GM19023 (cell line): ENCODE results near the gene SH3RF3.

Experiments
- ATAC-seq: cut with Tn5 transposase; IDR thresholded peaks from one replicate; pipeline ENCODE4 v1.9.1; 2021; ENCODE audit warnings: mild to moderate bottlenecking, moderate library complexity; ENCODE audit not compliant: unreplicated experiment

The SH3RF3 gene

DNA sequence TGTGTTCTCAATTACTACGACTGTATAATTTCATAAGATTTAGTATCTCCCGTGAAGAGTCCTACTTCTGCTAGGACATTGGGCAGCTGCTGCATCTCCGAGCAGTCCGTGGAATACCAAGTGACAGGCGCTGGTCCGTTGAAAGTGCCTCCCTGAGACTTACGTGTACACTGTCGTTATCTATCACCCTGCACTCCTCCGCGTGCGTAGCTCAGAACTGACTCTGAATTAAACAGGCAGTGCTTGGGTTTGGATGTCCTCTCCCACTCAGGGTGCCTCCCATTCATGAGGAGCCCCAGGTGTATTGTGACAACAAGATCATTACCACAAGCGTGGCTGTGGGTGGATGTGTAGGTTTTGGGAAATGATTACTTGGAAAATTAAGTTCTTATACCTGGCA lies 148.4 kb downstream of the SH3RF3 start:
- no peak for ATAC-seq

GRCh38 chr2:109279243-109279860 lies 150.3 kb downstream of the SH3RF3 start:
- ATAC-seq: no peak

DNA sequence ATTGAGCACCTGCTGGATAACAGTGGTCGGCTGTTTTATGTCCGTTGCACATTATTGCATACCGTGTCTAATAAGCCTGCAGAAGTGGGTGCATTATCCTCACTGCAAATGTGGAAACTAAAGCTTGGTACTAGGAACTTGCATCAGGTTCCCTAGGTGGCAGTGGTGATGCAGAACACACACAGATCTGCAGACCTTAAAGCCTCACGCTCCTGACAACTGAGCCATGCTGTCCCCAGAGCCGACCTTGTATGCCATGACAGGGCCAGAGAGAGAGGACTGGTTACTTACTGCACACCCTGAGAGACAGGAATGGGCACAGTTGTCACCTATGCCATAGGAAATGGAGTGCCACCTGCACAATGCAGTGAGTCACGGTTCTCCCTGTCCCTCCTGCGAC lies 151.8 kb downstream of the SH3RF3 start:
- ATAC-seq: no peak

- no peak for ATAC-seq
These were observed 153.4 kb downstream of the SH3RF3 start for GRCh38 chr2:109282360-109282759.

DNA sequence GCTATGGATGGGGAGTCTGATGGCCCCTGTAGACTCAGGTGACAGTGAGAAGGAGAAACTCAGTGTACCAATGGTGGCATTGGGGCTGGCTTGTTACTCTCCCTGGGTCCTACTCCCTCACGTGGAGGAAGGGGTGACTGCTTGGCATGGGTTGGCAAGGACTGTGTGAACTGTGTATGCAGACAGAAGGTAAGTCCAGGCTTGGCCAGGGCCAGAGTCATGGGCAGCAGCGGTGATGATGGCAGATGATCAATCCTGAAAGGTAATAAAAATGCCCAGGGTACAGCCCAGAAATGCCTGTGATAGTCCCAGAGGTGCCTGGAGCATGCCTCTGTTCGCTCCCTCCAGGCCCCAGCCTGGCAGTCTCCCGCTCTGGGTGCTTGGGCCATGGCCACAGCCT lies 153.9 kb downstream of the SH3RF3 start:
- no peak for ATAC-seq

GRCh38 chr2:109284826-109285225 lies 155.8 kb downstream of the SH3RF3 start:
- no peak for ATAC-seq

DNA sequence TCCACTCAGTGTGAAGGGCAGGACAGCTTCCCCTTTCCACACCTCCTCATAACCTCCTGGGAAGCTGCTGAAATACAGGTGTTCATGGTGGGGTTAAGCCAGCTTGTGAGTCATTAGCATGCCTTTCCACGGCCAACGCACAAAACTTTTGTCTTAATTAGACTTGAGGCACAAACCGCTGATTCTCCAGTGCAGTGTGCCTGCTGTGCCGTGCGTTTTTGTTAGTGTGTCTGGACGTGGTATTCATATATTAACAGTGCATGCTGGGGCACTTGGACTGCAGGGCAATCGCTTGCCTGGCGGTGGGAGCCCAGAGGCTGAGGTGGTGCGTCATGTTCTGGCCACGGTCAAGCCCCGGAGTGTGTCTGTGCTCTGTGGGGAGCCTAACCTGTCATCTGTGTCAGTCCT lies 156.2 kb downstream of the SH3RF3 start:
- no peak for ATAC-seq

- no peak for ATAC-seq
These were observed 158.4 kb downstream of the SH3RF3 start for GRCh38 chr2:109287413-109287812.

- no peak for ATAC-seq
These were observed 158.8 kb downstream of the SH3RF3 start for GRCh38 chr2:109287838-109288237.

- no peak for ATAC-seq
These were observed 159.8 kb downstream of the SH3RF3 start for GRCh38 chr2:109288544-109289368.

DNA sequence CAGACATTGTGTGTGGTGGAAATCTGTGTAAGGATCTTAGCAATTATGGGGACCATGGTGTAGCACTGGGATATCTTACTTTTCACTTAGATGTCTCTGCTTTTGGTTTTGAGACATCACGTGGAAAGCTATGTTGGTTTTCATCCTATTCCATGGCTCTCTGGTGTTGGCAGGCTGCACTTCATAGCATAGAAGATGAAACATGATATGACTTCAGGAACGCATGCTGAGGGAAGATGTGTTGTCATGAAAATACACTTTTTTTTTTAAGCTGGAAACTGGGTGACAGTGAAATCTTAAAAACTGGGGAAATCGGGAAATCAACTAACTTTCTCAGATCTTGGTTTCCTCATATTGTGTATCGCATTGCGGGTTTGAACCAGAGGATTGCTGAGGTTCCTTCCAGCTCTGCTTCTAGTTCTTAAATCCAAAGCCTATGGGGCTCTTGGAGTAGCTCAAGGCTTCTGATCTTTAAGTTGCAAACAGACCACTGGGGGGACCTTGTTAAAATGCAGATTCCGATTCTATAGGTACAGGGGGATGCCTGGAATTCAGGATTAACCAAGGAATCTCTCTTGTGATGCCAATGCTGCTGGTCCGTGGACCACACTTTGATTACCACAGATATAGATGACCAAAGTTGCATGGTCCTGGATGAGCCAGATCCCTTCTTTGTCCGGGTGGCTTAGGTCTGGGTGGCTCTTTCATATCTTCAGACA lies 160.7 kb downstream of the SH3RF3 start:
- ATAC-seq: no peak

DNA sequence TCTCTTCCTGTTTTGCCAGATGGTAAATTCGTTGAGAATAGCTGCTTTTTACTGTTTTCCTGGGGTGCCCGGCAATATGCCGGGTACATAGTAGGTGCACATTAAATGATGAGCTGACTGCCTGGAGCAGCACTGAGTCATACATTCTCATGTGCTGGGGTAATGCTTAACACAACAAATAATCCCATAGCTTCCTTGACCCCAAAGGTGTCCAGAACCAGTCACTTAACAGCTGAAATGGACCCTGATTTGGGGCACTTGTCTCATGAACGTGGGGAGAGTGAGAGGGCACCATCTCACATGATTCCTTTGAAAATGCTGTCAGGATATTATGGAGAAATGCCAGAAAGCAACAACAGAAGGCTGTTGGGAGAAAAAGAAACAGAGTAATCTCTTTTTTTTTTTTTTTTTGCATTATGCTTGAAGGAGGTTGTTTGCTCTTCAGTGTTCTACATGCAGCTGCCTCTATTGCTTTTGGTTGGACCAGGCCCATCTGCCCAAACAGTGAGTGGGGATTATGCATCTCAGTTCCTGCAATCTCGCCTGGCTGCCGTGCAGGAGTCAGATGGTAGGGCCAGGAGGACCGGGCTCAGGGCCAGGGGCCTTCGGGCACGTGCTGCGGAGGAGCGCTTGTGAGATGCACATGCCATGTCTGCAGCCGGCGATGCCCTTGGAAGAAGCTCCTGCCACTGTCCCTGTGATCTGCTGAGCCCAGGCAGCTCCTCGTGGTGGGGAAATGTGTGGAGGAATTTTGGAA lies 162.1 kb downstream of the SH3RF3 start:
- no peak for ATAC-seq

DNA sequence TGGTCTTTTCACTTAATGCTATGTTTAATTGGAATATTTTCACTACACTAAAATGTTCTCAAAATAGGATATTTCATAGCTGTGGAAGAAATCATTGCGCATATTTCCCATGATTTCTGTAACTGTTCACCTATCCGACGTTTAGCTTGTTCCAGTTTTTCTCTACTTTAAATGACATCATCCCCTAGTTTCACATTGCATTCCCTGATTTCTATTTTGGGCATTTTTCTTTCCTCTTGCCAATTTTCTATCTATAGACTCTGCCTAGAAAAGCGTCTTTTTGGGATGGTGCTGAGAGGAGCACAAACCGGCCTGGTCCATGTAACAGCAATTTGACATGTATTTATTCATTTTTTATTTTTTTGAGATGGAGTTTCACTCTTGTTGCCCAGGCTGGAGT lies 163.4 kb downstream of the SH3RF3 start:
- no peak for ATAC-seq

- ATAC-seq: no peak
These were observed 164.7 kb downstream of the SH3RF3 start for GRCh38 chr2:109293663-109294062.

- ATAC-seq: no peak
These were observed 165.5 kb downstream of the SH3RF3 start for GRCh38 chr2:109294523-109294922.

DNA sequence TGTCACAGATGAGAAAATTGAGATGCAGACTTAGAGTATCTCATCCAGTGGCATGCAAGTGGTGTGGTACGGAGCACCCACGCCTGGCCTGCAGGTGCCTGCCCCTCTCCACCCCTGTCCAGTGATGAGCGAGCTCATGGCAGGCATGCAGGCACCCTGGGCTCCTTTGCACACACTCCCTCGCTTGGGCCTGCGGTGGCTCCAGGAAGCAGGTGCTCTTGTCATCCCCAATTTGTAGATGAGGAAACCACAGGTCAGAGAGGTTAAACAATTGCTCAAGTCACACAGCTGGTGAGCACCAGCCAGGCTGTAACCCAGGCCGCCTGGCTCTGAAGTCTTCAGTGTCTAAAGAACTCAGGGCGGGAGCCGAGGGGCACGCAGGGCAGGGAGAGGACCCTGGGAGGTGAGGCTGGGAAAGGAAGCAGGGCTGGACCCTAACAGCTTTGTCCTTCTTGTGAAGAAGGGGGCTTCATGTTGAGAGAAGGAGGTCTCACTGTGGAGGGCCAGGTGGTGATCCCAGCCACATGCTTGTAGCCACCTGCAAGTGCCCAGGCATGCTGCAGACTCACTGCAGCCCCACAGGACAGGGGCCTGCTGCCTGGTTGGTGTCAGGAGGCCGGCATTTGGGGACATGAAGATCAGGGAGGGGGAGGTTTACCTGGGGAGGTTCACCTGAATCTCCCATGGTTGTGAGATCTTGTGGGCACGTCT lies 166.2 kb downstream of the SH3RF3 start:
- no peak for ATAC-seq

GRCh38 chr2:109295781-109296117 lies 166.7 kb downstream of the SH3RF3 start:
- ATAC-seq: no peak

GRCh38 chr2:109297566-109298490 lies 168.8 kb downstream of the SH3RF3 start:
- ATAC-seq: no peak

DNA sequence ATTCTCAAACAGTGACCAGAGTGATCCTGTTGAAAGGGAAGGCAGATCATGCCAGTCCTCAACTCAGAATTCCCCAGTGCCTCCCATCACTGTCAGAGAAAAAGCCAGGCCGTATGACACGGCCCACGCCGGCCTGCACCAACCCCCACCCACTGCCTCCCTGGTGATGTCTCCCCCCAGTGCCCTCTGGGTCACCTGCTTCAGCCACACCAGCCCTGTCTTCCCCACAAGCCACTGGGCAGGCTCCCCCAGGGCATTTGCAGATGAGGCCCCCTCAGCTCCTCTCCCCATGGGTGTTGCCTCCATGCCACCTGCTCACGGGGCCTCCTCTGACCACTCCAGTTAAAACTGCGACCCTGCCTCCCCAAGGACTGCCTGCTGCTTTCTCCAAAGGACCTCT lies 169.8 kb downstream of the SH3RF3 start:
- no peak for ATAC-seq

GRCh38 chr2:109299536-109299935 lies 170.5 kb downstream of the SH3RF3 start:
- no peak for ATAC-seq
